ENCODE measurements around the gene C1R. TPM values are rescaled to one million over a fixed set of nuclear protein-coding genes. Genes with fewer than 3 reads are reported as not detected.
A peak's percentile ranks its signal among the peaks of the same experiment; 100 is the strongest.

The C1R gene
- total and polyA plus RNA-seq, 4 donors: 268 to 525 (median 434) TPM

- ATAC-seq (ENCODE audit: insufficient read depth, low FRiP score): no peak
- H3K4me1 ChIP-seq (ENCODE audit: control insufficient read depth in 5 of 5, insufficient read depth in 5 of 5, low read length in 5 of 5): peaks cover 0 to 4% (median 2%) of the 10 kb centered on the region in 5 donors
- H3K9ac ChIP-seq (ENCODE audit: insufficient read depth in 1 of 2, low read length in 2 of 2): no peak overlapping the region
- H3K36me3 ChIP-seq (ENCODE audit: control insufficient read depth in 4 of 4, insufficient read depth in 4 of 4, low read length in 4 of 4): peaks cover 0 to 9% (median 6%) of the 10 kb centered on the region in 4 donors
- DNase-seq: no peak
- WGBS, 2 donors: 94 to 96% methylated on average over 4 of the region's 4 CpGs
- H3K27ac ChIP-seq (ENCODE audit: low read depth in 1 of 2, low read length in 1 of 2): no peak overlapping the region
- no peak overlapping the region for H3K4me3 ChIP-seq
- no peaks in the 10 kb centered on the region for H3K27me3 ChIP-seq (ENCODE audit: control insufficient read depth in 3 of 3, insufficient read depth in 3 of 3, low read length in 2 of 3)
- TF ChIP-seq CTCF (IDR thresholded peaks at IDR 0.05; ENCODE audit: control extremely low read depth, extremely low read depth): no peak
- no peaks in the 10 kb centered on the region for H3K9me3 ChIP-seq (ENCODE audit: control insufficient read depth in 4 of 4, insufficient read depth in 3 of 4, low read length in 3 of 4)
These were observed 15.8 kb downstream of the C1R start for GRCh38 chr12:7076493-7076892.

- 47 to 56% methylated on average over 3 of the region's 3 CpGs for WGBS, 2 donors
- Histone ChIP-seq H3K27me3 (ENCODE audit: control insufficient read depth in 3 of 3, insufficient read depth in 3 of 3, low read length in 2 of 3) (no peaks in the 10 kb centered on the region), H3K9me3 (ENCODE audit: control insufficient read depth in 4 of 4, insufficient read depth in 3 of 4, low read length in 3 of 4) (no peaks in the 10 kb centered on the region), H3K4me1 (ENCODE audit: control insufficient read depth in 5 of 5, insufficient read depth in 5 of 5, low read length in 5 of 5) (peaks cover 0 to 4% (median 0%) of the 10 kb centered on the region in 5 donors), H3K4me3 (no peak overlapping the region), H3K27ac (ENCODE audit: low read depth in 1 of 2, low read length in 1 of 2) (no peak overlapping the region), H3K36me3 (ENCODE audit: control insufficient read depth in 4 of 4, insufficient read depth in 4 of 4, low read length in 4 of 4) (peaks cover 0 to 9% (median 4%) of the 10 kb centered on the region in 4 donors), H3K9ac (ENCODE audit: insufficient read depth in 1 of 2, low read length in 2 of 2) (no peak overlapping the region)
- ATAC-seq (ENCODE audit: insufficient read depth, low FRiP score): no peak
- peak in 1 of 3 donors; percentile 56 for DNase-seq
- TF ChIP-seq CTCF (IDR thresholded peaks at IDR 0.05; ENCODE audit: control extremely low read depth, extremely low read depth): no peak
These were observed 16.3 kb downstream of the C1R start for GRCh38 chr12:7075939-7076338.

GRCh38 chr12:7075518-7075917 is 16.7 kb downstream of the C1R start:
- no peak overlapping the region for H3K9ac ChIP-seq (ENCODE audit: insufficient read depth in 1 of 2, low read length in 2 of 2)
- no peak overlapping the region for H3K4me3 ChIP-seq
- ATAC-seq (ENCODE audit: insufficient read depth, low FRiP score): no peak
- no peaks in the 10 kb centered on the region for H3K9me3 ChIP-seq (ENCODE audit: control insufficient read depth in 4 of 4, insufficient read depth in 3 of 4, low read length in 3 of 4)
- TF ChIP-seq CTCF (IDR thresholded peaks at IDR 0.05; ENCODE audit: control extremely low read depth, extremely low read depth): no peak
- H3K4me1 ChIP-seq (ENCODE audit: control insufficient read depth in 5 of 5, insufficient read depth in 5 of 5, low read length in 5 of 5): peaks cover 0 to 4% (median 0%) of the 10 kb centered on the region in 5 donors
- H3K36me3 ChIP-seq (ENCODE audit: control insufficient read depth in 4 of 4, insufficient read depth in 4 of 4, low read length in 4 of 4): peaks cover 0 to 5% (median under 1%) of the 10 kb centered on the region in 4 donors
- 69 to 83% methylated on average over 3 of the region's 3 CpGs for WGBS, 2 donors
- H3K27me3 ChIP-seq (ENCODE audit: control insufficient read depth in 3 of 3, insufficient read depth in 3 of 3, low read length in 2 of 3): no peaks in the 10 kb centered on the region
- peak overlapping the region in 1 of 2 donors; percentile 7 for H3K27ac ChIP-seq (ENCODE audit: low read depth in 1 of 2, low read length in 1 of 2)
- no peak for DNase-seq

- Histone ChIP-seq H3K27me3 (ENCODE audit: control insufficient read depth in 3 of 3, insufficient read depth in 3 of 3, low read length in 2 of 3) (no peaks in the 10 kb centered on the region), H3K27ac (ENCODE audit: low read depth in 1 of 2, low read length in 1 of 2) (no peak overlapping the region), H3K4me3 (no peak overlapping the region), H3K9ac (ENCODE audit: insufficient read depth in 1 of 2, low read length in 2 of 2) (no peak overlapping the region), H3K4me1 (ENCODE audit: control insufficient read depth in 5 of 5, insufficient read depth in 5 of 5, low read length in 5 of 5) (no peaks in the 10 kb centered on the region), H3K36me3 (ENCODE audit: control insufficient read depth in 4 of 4, insufficient read depth in 4 of 4, low read length in 4 of 4) (peaks cover 0 to 5% (median 2%) of the 10 kb centered on the region in 4 donors), H3K9me3 (ENCODE audit: control insufficient read depth in 4 of 4, insufficient read depth in 3 of 4, low read length in 3 of 4) (no peaks in the 10 kb centered on the region)
- peak in 1 of 3 donors; percentile 22 for DNase-seq
- ATAC-seq (ENCODE audit: insufficient read depth, low FRiP score): no peak
- 25 to 33% methylated on average over 1 of the region's 1 CpG for WGBS, 2 donors
- no peak for TF ChIP-seq CTCF (IDR thresholded peaks at IDR 0.05; ENCODE audit: control extremely low read depth, extremely low read depth)
These were observed 18.3 kb downstream of the C1R start for GRCh38 chr12:7073946-7074345.

All from lung (tissue), 12 donors.